OCI-LY3 (cell line): ENCODE measurements around the gene HHAT.

ENCODE experiments used
- H2AFZ ChIP-seq: fragments of 200-600, 300-600 bp; shearing (Covaris generic); 2 replicates; pipeline ENCODE4 v1.6.0; 2014; ENCODE audit warnings: antibody characterized with exemption, low read depth, low read length
- H3K27ac ChIP-seq: fragments of 200-600, 300-600 bp; sonication (generic); 2 replicates; pipeline ENCODE4 v1.5.1; 2014; ENCODE audit warnings: mild to moderate bottlenecking, low read length, moderate library complexity, mixed read lengths
- H3K27me3 ChIP-seq: fragments of 200-600, 300-600 bp; sonication (generic); 2 replicates; pipeline ENCODE4 v1.6.1; 2014; ENCODE audit warnings: low read depth, low read length, mixed read lengths
- H3K36me3 ChIP-seq: fragments of 200-600, 300-600 bp; sonication (generic); replicated peaks from 2 replicates; pipeline ENCODE3; 2014; ENCODE audit warnings: low read depth, low read length, mixed read lengths
- H3K4me1 ChIP-seq: fragments of 300-600, 200-600 bp; sonication (generic); 2 replicates; pipeline ENCODE4 v1.6.1; 2014; ENCODE audit warnings: low read length, mixed read lengths
- H3K4me2 ChIP-seq: fragments of 200-600, 300-600 bp; sonication (generic); 2 replicates; pipeline ENCODE4 v1.6.1; 2014; ENCODE audit warnings: low read length, mixed read lengths
- H3K4me3 ChIP-seq: fragments of 300-600, 200-600 bp; sonication (generic); 2 replicates; pipeline ENCODE4 v1.5.1; 2014; ENCODE audit warnings: antibody characterized with exemption, mild to moderate bottlenecking, low read length, moderate library complexity
- H3K79me2 ChIP-seq: fragments of 300-600, 200-600 bp; shearing (Covaris generic); 2 replicates; pipeline ENCODE4 v1.6.1; 2014; ENCODE audit warnings: mild to moderate bottlenecking, low read length, mixed read lengths
- H3K9ac ChIP-seq: fragments of 300-600, 200-600 bp; shearing (Covaris generic); 2 replicates; pipeline ENCODE4 v1.6.0; 2014; ENCODE audit warnings: mild to moderate bottlenecking, low read length, moderate library complexity
- H3K9me3 ChIP-seq: fragments of 200-600, 300-600 bp; shearing (Covaris generic); 2 replicates; pipeline ENCODE4 v1.6.1; 2014; ENCODE audit warnings: low read length, mixed read lengths; ENCODE audit not compliant: insufficient read depth
- H4K20me1 ChIP-seq: fragments of 200-600, 300-600 bp; sonication (generic); 2 replicates; pipeline ENCODE4 v1.6.1; 2016; ENCODE audit warnings: low read length, mixed read lengths; ENCODE audit not compliant: insufficient read depth
- CTCF ChIP-seq: fragments of 200-600, 300-600 bp; sonication (generic); IDR thresholded peaks from 2 replicates; pipeline ENCODE4 v1.5.1; 2014; ENCODE audit warnings: antibody characterized with exemption, low read length, low read depth
- EZH2phosphoT487 ChIP-seq: fragments of 200-600 bp; shearing (Covaris generic); IDR thresholded peaks from 2 replicates; pipeline ENCODE4 v1.6.1; 2018; ENCODE audit warnings: antibody characterized with exemption, mixed run types, low read depth

Gene HHAT

GRCh38 chr1:210584439-210585113 lies 255.9 kb downstream of the HHAT start:
- TF ChIP-seq CTCF (peak; percentile 94), EZH2phosphoT487 (no peak)
- Histone ChIP-seq H3K4me2 (no peak overlapping the region), H3K79me2 (no peaks in the 10 kb centered on the region), H3K4me3 (no peak overlapping the region), H3K9ac (no peak overlapping the region), H3K27me3 (peaks cover 13% of the 10 kb centered on the region; the same call in 1 of the 2 replicates), H3K27ac (no peak overlapping the region), H3K4me1 (no peaks in the 10 kb centered on the region), H2AFZ (no peak overlapping the region), H3K9me3 (no peaks in the 10 kb centered on the region), H4K20me1 (no peaks in the 10 kb centered on the region), H3K36me3 (no peaks in the 10 kb centered on the region)

DNA sequence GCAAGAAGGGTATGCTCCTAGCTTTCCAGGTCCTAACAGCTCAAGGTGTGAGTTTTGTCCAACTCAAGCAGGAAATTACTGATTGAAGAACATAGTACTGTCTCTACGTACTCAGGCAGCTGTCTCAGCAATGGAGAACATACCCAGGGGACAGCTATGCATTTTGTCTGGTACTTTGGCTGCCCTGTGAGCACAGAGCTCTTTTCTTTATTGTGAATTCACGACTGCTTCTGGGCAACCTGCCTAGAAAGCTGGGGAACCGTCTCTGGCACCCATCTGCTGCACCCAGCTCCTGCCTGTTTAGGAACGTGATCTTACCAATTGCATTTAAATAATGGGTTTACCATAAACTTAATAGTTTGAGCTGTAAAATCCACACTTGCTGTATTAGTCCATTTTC lies 258.1 kb downstream of the HHAT start:
- no peaks in the 10 kb centered on the region for H4K20me1 ChIP-seq
- H3K4me3 ChIP-seq, result no peak overlapping the region
- TF ChIP-seq CTCF (no peak), EZH2phosphoT487 (no peak)
- no peak overlapping the region for H3K9ac ChIP-seq
- H3K79me2 ChIP-seq, result no peaks in the 10 kb centered on the region
- H3K4me2 ChIP-seq, result no peak overlapping the region
- no peak overlapping the region for H3K27ac ChIP-seq
- no peaks in the 10 kb centered on the region for H3K4me1 ChIP-seq
- no peak overlapping the region for H2AFZ ChIP-seq
- peaks cover 3% of the 10 kb centered on the region; the same call in 1 of the 2 replicates for H3K9me3 ChIP-seq
- H3K36me3 ChIP-seq, result no peaks in the 10 kb centered on the region
- H3K27me3 ChIP-seq, result peaks cover 12% of the 10 kb centered on the region; the same call in 1 of the 2 replicates

DNA sequence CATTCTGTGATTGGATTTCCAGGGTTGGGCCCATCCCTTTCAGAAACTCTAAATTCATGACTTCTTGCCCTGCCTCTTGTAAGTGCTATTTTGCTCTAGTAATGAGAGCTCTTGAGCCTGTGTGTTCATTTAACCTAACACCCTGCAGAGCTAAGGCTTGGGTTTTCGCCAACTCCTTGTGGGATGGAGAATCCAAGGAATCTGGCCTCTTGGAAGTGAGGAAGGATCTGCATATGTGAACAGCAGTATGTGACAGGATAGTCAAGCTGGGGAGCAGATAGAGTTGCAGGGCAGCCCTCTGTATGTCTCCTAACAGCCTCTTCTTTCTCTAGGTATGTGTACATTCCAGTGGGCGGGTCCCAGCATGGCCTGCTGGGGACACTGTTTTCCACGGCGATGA lies 258.9 kb downstream of the HHAT start:
- Histone ChIP-seq H3K27me3 (peaks cover 5% of the 10 kb centered on the region; the same call in 1 of the 2 replicates), H4K20me1 (no peaks in the 10 kb centered on the region), H3K79me2 (no peaks in the 10 kb centered on the region), H3K4me3 (no peak overlapping the region), H3K4me1 (no peaks in the 10 kb centered on the region), H2AFZ (no peak overlapping the region), H3K4me2 (no peak overlapping the region), H3K9me3 (peaks cover 3% of the 10 kb centered on the region; the same call in 1 of the 2 replicates), H3K36me3 (no peaks in the 10 kb centered on the region), H3K27ac (no peak overlapping the region), H3K9ac (no peak overlapping the region)
- TF ChIP-seq CTCF, result no peak
- no peak for TF ChIP-seq EZH2phosphoT487

DNA sequence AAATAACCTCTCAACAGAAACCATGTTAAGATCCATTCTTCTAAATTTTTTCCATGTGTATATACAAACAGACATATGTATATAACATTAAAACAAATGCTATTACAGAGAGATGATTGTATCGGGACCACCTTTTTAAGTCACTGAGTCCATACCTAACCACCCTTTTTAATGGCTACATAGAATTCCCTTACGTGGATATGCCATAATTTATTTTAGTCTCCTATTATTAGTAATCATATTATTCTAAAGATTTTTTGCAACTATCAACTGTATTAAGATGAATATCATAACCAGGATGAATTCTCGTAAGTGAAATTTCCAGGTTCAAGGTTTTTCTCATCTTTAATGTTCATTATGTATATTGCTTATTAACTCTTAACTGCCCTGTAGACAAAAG lies 259.7 kb downstream of the HHAT start:
- Histone ChIP-seq H2AFZ (no peak overlapping the region), H3K4me2 (no peak overlapping the region), H4K20me1 (no peaks in the 10 kb centered on the region), H3K4me3 (no peak overlapping the region), H3K4me1 (no peaks in the 10 kb centered on the region), H3K36me3 (no peaks in the 10 kb centered on the region), H3K27me3 (0 out of 2 replicates have a peak, but pooled peaks cover 4% of the 10 kb centered on the region), H3K79me2 (no peaks in the 10 kb centered on the region), H3K9ac (no peak overlapping the region), H3K9me3 (peaks cover 3% of the 10 kb centered on the region; the same call in 1 of the 2 replicates), H3K27ac (no peak overlapping the region)
- no peak for TF ChIP-seq EZH2phosphoT487
- TF ChIP-seq CTCF, result no peak
